Liver (tissue), 9 donors: ENCODE measurements around the gene SPATA16. TPM values are rescaled to one million over a fixed set of nuclear protein-coding genes. Genes with fewer than 3 reads are reported as not detected.

ENCODE experiments used
- DNase-seq: peaks from one replicate; pipeline ENCODE4 v3.0.0-alpha.2; 2017; ENCODE audit warnings: low spot score
- H3K27ac ChIP-seq, 2 donors: one replicate each; pipeline ENCODE4 v1.7.0; 2013; ENCODE audit warnings: inconsistent platforms in 2 of 2, low read length in 2 of 2, control low read depth in 1 of 2, low read depth in 1 of 2, mild to moderate bottlenecking in 1 of 2
- H3K27me3 ChIP-seq, 4 donors: one replicate each; pipeline versions ENCODE4 v1.6.1 to v1.7.0; 2013; ENCODE audit warnings: low read length in 3 of 4, inconsistent platforms in 1 of 4, mild to moderate bottlenecking in 1 of 4, moderate library complexity in 1 of 4; ENCODE audit not compliant: control insufficient read depth in 4 of 4, insufficient read depth in 4 of 4
- H3K36me3 ChIP-seq, 4 donors: one replicate each; pipeline versions ENCODE4 v1.6.1 to v1.7.0; 2013; ENCODE audit warnings: low read length in 3 of 4, mild to moderate bottlenecking in 3 of 4, low read depth in 1 of 4, moderate library complexity in 1 of 4; ENCODE audit not compliant: control insufficient read depth in 4 of 4, insufficient read depth in 3 of 4
- H3K4me1 ChIP-seq, 4 donors: one replicate each; pipeline versions ENCODE4 v1.6.1 to v1.7.0; 2013; ENCODE audit warnings: low read length in 3 of 4, mild to moderate bottlenecking in 3 of 4, moderate library complexity in 1 of 4; ENCODE audit not compliant: control insufficient read depth in 4 of 4, insufficient read depth in 4 of 4
- H3K4me3 ChIP-seq, 3 donors: one replicate each; pipeline versions ENCODE4 v1.6.1 to v1.7.0; 2013; ENCODE audit warnings: low read length in 3 of 3, control low read depth in 1 of 3, low read depth in 1 of 3, mild to moderate bottlenecking in 1 of 3
- H3K9ac ChIP-seq, 2 donors: one replicate each; pipeline ENCODE4 v1.7.0; 2013; ENCODE audit warnings: low read length in 2 of 2, mild to moderate bottlenecking in 2 of 2, moderate library complexity in 2 of 2, control low read depth in 1 of 2, low read depth in 1 of 2
- H3K9me3 ChIP-seq, 4 donors: one replicate each; pipeline versions ENCODE4 v1.6.1 to v1.7.0; 2013; ENCODE audit warnings: low read length in 3 of 4; ENCODE audit not compliant: control insufficient read depth in 4 of 4
- FOXA1 ChIP-seq: IDR thresholded peaks from 2 replicates; pipeline ENCODE4 v1.6.1; 2016; ENCODE audit warnings: antibody characterized with exemption
- FOXA2 ChIP-seq: IDR thresholded peaks from 2 replicates; pipeline ENCODE4 v1.6.1; 2016; ENCODE audit warnings: antibody characterized with exemption
- GABPA ChIP-seq, 2 donors: IDR thresholded peaks in 1 of 2; conservative IDR thresholded peaks in 1 of 2; 2 replicates each; pipeline ENCODE4 v1.6.1; 2016; ENCODE audit warnings: antibody characterized with exemption in 2 of 2, mild to moderate bottlenecking in 1 of 2, moderate library complexity in 1 of 2
- HNF4A ChIP-seq, 2 donors: conservative IDR thresholded peaks; 2 replicates each; pipeline ENCODE4 v1.6.1; 2016; ENCODE audit warnings: antibody characterized with exemption in 2 of 2, mild to moderate bottlenecking in 2 of 2
- HNF4G ChIP-seq: IDR thresholded peaks from 2 replicates; pipeline ENCODE4 v1.6.1; 2016; ENCODE audit warnings: antibody characterized with exemption
- JUND ChIP-seq, 2 donors: IDR thresholded peaks; 2 replicates each; pipeline ENCODE4 v1.6.1; 2016; ENCODE audit warnings: antibody characterized with exemption in 2 of 2
- NR2F2 ChIP-seq: IDR thresholded peaks from 2 replicates; pipeline ENCODE4 v1.6.1; 2016; ENCODE audit warnings: antibody characterized with exemption
- RAD21 ChIP-seq, 2 donors: IDR thresholded peaks; 2 replicates each; pipeline ENCODE4 v1.6.1; 2016; ENCODE audit warnings: antibody characterized with exemption in 2 of 2, mild to moderate bottlenecking in 2 of 2
- SP1 ChIP-seq: IDR thresholded peaks from 2 replicates; pipeline ENCODE4 v1.6.1; 2018; ENCODE audit warnings: antibody characterized with exemption, mild to moderate bottlenecking
- YY1 ChIP-seq: IDR thresholded peaks from 2 replicates; pipeline ENCODE4 v1.6.1; 2016; ENCODE audit warnings: antibody characterized with exemption, mild to moderate bottlenecking
- WGBS: extraction: QIAGEN DNeasy Blood & Tissue Kit; methylation state at CpG from one replicate; pipeline ENCODE4 v1.1.7; 2013; 5-methylcytosine and 5-hydroxymethylcytosine counted together
- polyA plus RNA-seq, 2 donors: library from polyadenylated mRNA; stranded (reverse) in 1 of 2; unstranded in 1 of 2; fragments of 200-250 nt in 1 of 2; fragments of >200 nt in 1 of 2; fragmentation: Nextera tagmentation in 1 of 2; extraction: Ambion mirVana in 1 of 2; gene quantifications; one replicate each; pipeline versions ENCODE4 v1.2.1 to v1.2.3, GENCODE V29; 2013 to 2015
- total RNA-seq, 2 donors: library from RNA; depleted of rRNA; stranded (reverse); fragments of >200 nt; gene quantifications; one replicate each; pipeline ENCODE4 v1.2.3, GENCODE V29; 2014
- TF ChIP-seq, protein P1 (sequence below): IDR thresholded peaks from 2 replicates; pipeline ENCODE4 v1.6.1; 2016; ENCODE audit warnings: antibody characterized with exemption, mild to moderate bottlenecking
- TF ChIP-seq, protein P2 (sequence below): IDR thresholded peaks from 2 replicates; pipeline ENCODE4 v1.6.1; 2016; ENCODE audit warnings: antibody characterized with exemption
- donor health status: healthy.
- donor health status: healthy.
- donor health status: healthy.
- donor health status: healthy.
- donor health status: healthy.

SPATA16 gene
- total and polyA plus RNA-seq, 4 donors = not detected

- Histone ChIP-seq H3K36me3 (no peaks in the 10 kb centered on the region), H3K4me3 (no peak overlapping the region), H3K4me1 (no peaks in the 10 kb centered on the region), H3K27ac (no peak overlapping the region), H3K27me3 (peaks cover 0 to 3% (median 0%) of the 10 kb centered on the region in 4 donors), H3K9ac (no peak overlapping the region), H3K9me3 (no peaks in the 10 kb centered on the region)
- 67% methylated on average over 2 of the region's 2 CpGs for WGBS
- no peak for TF ChIP-seq RAD21 (IDR thresholded peaks at IDR 0.05)
- TF ChIP-seq GABPA (IDR thresholded peaks at IDR 0.05 in 1 of 2, conservative IDR thresholded peaks at IDR 0.05 in 1 of 2) = no peak
- TF ChIP-seq HNF4G = no peak
- no peak for TF ChIP-seq SP1
- no peak for DNase-seq
Observed at GRCh38 chr3:173044998-173045397, 96.0 kb downstream of the SPATA16 start.

DNA sequence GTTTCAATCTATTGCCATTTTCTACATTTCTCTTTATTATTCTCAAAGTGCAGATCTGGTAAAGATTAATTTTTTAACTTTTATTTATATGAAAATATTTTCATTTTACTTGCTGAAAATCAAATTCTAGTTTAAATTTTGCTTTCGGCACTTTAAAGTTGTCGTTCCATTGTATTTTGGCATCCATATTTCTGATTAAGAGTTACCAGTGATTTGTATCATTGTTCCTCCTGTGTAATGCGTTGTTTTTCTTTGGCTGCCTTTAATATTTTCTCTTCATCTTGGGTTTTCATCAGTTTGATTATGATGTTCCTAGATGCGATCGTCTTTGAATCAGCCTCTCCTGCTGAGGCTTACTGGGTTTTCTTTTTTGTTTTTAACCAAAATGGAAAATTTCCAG is 97.3 kb downstream of the SPATA16 start:
- Histone ChIP-seq H3K4me1 (no peaks in the 10 kb centered on the region), H3K4me3 (no peak overlapping the region), H3K27ac (no peak overlapping the region), H3K27me3 (peaks cover 0 to 1% (median 0%) of the 10 kb centered on the region in 4 donors), H3K9ac (no peak overlapping the region), H3K9me3 (no peaks in the 10 kb centered on the region), H3K36me3 (no peaks in the 10 kb centered on the region)
- TF ChIP-seq YY1 (no peak), GABPA (IDR thresholded peaks at IDR 0.05 in 1 of 2, conservative IDR thresholded peaks at IDR 0.05 in 1 of 2) (no peak), FOXA1 (no peak), RAD21 (IDR thresholded peaks at IDR 0.05) (no peak), HNF4A (conservative IDR thresholded peaks at IDR 0.05) (no peak), FOXA2 (no peak)
- TF ChIP-seq, protein P1, sequence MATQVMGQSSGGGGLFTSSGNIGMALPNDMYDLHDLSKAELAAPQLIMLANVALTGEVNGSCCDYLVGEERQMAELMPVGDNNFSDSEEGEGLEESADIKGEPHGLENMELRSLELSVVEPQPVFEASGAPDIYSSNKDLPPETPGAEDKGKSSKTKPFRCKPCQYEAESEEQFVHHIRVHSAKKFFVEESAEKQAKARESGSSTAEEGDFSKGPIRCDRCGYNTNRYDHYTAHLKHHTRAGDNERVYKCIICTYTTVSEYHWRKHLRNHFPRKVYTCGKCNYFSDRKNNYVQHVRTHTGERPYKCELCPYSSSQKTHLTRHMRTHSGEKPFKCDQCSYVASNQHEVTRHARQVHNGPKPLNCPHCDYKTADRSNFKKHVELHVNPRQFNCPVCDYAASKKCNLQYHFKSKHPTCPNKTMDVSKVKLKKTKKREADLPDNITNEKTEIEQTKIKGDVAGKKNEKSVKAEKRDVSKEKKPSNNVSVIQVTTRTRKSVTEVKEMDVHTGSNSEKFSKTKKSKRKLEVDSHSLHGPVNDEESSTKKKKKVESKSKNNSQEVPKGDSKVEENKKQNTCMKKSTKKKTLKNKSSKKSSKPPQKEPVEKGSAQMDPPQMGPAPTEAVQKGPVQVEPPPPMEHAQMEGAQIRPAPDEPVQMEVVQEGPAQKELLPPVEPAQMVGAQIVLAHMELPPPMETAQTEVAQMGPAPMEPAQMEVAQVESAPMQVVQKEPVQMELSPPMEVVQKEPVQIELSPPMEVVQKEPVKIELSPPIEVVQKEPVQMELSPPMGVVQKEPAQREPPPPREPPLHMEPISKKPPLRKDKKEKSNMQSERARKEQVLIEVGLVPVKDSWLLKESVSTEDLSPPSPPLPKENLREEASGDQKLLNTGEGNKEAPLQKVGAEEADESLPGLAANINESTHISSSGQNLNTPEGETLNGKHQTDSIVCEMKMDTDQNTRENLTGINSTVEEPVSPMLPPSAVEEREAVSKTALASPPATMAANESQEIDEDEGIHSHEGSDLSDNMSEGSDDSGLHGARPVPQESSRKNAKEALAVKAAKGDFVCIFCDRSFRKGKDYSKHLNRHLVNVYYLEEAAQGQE = no peak
- 89% methylated on average over 5 of the region's 5 CpGs for WGBS
- no peak for DNase-seq

- Histone ChIP-seq H3K9me3 (no peaks in the 10 kb centered on the region), H3K4me3 (no peak overlapping the region), H3K27me3 (no peaks in the 10 kb centered on the region), H3K36me3 (no peaks in the 10 kb centered on the region), H3K27ac (no peak overlapping the region), H3K4me1 (no peaks in the 10 kb centered on the region), H3K9ac (no peak overlapping the region)
- WGBS = 65% methylated on average over 3 of the region's 3 CpGs
- no peak for DNase-seq
- no peak for TF ChIP-seq NR2F2
- no peak for TF ChIP-seq JUND (IDR thresholded peaks at IDR 0.05)
- TF ChIP-seq, protein P2, sequence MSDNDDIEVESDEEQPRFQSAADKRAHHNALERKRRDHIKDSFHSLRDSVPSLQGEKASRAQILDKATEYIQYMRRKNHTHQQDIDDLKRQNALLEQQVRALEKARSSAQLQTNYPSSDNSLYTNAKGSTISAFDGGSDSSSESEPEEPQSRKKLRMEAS = no peak
- TF ChIP-seq SP1 = no peak
Observed at GRCh38 chr3:173038484-173038871, 102.6 kb downstream of the SPATA16 start.
